22Rv1 (cell line): Measurements from ENCODE around the gene ADK.

Experiments used
- ZFX ChIP-seq: fragments of 450-650 bp; IDR thresholded peaks from 2 replicates; pipeline ENCODE4 v1.6.1; 2017; ENCODE audit warnings: antibody characterized with exemption, borderline replicate concordance
- TF ChIP-seq, protein P1 (sequence below): fragments of 450-650 bp; IDR thresholded peaks from 2 replicates; pipeline ENCODE4 v1.5.1; 2017; ENCODE audit warnings: mild to moderate bottlenecking

DNA sequence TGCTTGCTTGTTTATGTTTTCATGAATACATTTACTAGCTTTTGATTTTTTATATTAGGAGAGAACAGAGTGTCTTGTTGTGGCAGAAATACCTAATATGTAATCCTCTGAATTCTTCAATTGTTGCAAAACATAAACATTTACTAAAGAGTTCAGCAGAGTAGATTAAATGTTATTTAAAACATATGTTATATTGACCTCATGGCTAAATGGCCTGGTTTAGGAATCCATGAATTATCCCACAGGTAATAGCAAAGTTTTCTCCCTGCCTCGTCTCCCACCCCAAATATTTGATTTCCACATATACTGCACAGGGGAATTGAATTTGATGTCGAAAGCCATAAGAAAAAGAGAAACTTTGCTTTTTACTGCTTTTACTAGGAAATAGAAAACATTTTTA is 111.8 kb downstream of the ADK start:
- TF ChIP-seq, protein P1, sequence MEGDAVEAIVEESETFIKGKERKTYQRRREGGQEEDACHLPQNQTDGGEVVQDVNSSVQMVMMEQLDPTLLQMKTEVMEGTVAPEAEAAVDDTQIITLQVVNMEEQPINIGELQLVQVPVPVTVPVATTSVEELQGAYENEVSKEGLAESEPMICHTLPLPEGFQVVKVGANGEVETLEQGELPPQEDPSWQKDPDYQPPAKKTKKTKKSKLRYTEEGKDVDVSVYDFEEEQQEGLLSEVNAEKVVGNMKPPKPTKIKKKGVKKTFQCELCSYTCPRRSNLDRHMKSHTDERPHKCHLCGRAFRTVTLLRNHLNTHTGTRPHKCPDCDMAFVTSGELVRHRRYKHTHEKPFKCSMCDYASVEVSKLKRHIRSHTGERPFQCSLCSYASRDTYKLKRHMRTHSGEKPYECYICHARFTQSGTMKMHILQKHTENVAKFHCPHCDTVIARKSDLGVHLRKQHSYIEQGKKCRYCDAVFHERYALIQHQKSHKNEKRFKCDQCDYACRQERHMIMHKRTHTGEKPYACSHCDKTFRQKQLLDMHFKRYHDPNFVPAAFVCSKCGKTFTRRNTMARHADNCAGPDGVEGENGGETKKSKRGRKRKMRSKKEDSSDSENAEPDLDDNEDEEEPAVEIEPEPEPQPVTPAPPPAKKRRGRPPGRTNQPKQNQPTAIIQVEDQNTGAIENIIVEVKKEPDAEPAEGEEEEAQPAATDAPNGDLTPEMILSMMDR = no peak
- no peak for TF ChIP-seq ZFX
